Caki2 (cell line): ENCODE results near the gene ECHDC3. TPM values are rescaled to one million over a fixed set of nuclear protein-coding genes. Genes with fewer than 3 reads are reported as not detected.
A peak's percentile ranks its signal among the peaks of the same experiment; 100 is the strongest.
"Not testable (repeated sequence)": the region's sequence is repeated elsewhere in the genome, so short reads cannot be mapped to it uniquely, and the experiment has no call there.

ENCODE experiments used
- DNase-seq: peaks from one replicate; pipeline ENCODE4 v3.0.0-alpha.2; 2015; ENCODE audit warnings: low read depth
- in situ Hi-C: cut with HindIII; loops from 2 replicates; pipeline ENCODE4 v1.10.0; 2016; ENCODE audit warnings: low sequenced_read_pairs, low pct_unique_long_range_greater_than_20kb, mixed read lengths
- total RNA-seq: library from RNA; depleted of rRNA; stranded (reverse); fragments of >200 nt; shearing (Covaris generic); gene quantifications from 2 replicates; pipeline ENCODE4 v1.2.3, GENCODE V29; 2014; ENCODE audit warnings: low replicate concordance

Gene ECHDC3
- total RNA-seq, 1 experiment from 2014 or later = 36.8 TPM

DNA sequence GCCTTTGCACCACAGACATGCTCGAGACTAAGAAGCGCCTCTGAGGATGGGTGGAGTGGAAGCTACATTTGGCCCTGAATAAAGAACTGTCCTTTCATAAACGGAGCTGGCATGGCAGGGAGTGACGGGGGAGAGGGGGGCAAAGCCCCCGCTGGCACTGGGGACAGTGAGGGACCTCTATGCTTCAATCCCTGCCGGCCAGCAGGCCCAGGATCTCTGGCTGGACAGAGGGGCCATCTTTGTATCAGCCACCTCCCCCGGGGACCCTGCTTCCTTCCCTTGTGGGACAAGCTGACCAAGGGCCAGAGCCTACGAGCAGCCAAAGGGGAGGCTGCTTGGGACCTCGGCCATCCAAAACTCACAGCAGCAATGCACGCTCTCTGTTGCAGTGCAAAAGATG is 28.2 kb upstream of the ECHDC3 start:
- no peak for DNase-seq
- in situ Hi-C loops = no loop called here

DNA sequence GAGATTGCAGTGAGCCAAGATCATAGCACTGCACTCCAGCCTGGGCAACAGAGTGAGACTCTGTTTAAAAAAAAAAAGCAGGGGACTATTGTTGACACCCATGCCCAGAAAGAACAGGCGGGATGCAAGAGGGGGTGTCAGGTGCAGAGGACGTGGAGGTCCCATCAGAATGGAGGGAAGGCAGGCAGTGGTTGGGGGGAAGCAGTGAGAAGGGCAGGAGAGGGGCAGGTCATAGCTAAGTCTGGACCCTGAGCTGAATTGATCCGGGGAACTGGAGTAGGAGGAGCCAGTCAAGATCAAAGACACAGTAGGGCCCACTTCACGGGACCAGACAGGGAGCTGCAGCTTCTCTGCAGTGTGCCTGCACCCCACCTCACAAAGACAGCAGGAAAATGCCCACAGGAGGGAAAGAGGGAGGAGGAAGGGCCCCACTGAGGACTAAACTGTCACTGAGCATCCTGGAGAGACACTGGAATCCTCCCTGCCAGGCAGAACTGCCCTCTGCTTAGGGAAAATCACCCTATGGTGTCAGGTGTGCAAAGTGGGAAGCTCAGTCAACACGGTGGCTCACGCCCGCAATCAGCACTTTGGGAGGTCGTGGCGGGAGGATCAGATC is 27.3 kb upstream of the ECHDC3 start:
- in situ Hi-C loops = no loop called here
- DNase-seq = no peak

DNA sequence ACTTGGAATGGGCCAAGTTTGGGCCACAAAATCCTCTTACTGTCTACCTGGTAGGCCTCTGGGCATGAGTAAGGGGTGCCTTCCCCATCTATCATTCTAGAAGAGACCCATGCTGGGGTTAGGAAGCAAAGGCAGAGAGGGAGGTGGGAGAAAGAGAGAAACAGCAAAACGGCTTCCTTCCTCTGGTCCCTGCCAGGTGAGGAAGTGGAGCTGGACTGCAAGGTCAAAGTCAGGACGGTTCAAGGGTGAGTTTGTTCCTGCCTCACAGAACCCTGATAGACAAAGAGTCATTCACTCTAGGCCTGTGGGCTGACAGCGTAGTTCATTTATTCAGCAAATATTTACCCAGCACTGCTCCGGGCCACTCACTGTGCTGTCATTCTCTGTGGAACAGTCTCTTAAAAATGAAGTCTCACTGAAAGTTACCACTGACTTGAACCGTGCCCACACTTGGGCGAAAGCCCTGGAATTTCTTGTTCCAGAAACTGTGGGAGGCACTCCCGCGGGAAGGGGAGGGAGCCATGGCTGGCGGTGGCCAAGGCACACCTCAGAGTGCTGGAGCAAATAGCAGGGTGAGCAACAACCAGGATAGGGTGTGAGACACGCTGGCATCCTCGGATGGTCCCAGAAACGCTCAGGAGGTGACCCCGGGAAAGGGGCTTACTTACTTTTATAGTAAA is 26.2 kb upstream of the ECHDC3 start:
- no peak for DNase-seq
- in situ Hi-C loops = no loop called here

DNA sequence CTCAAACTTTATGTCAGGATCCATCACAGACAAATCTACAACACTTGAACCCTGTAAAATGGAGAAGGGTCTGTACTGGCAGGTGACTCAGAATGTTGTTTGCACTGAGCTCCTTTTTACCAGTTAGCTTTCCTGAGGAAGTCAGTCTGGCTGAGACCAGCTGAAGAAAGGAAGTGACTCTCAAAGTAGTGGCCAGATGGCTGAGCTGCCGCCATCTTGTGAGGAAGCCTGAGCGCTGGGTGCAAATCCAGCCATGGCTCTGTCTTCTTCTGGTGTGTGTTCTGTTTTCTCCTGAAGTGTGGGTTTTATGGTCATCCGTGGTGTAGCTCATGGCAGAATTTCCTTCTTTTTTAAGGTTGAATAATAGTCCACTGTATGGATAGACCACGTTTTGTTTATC is 25.5 kb upstream of the ECHDC3 start:
- DNase-seq = no peak
- in situ Hi-C loops = no loop called here

DNA sequence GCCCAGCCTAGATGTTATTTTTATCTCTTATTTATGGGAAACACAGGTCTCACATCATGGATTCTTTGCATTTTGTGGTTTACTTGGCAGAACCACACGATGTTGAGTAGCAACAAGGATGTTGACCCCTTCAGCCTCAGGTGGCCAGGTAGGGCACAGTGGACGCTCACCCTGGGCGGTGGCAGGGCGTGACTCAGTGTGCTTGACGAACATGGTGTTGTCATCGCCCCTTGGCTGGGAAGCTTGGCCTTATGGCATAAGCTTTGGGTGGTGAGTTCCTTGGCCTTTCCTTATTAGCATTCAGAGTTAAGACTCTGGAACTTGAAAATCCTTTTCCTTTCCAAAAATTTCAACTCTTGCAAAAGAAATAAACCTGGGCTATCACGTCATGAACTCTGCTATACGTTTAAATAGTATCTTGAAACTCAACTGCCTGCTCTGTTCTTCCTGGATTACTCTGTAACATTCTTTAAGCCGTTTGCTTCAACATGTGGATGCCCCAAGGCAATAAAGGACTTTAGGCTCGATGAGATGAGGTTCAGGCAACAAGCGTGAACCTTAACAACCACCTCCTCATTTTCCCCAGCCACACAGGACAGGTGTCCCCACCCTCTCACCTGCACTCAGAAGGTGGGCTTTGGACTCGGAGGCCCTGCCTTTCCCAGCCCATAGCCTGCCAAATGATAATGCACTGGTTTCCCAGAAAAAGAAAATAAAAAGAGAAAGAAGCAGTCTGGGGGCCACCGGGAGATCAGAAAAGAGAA is 22.5 kb upstream of the ECHDC3 start:
- DNase-seq = no peak
- in situ Hi-C loops = no loop called here

DNA sequence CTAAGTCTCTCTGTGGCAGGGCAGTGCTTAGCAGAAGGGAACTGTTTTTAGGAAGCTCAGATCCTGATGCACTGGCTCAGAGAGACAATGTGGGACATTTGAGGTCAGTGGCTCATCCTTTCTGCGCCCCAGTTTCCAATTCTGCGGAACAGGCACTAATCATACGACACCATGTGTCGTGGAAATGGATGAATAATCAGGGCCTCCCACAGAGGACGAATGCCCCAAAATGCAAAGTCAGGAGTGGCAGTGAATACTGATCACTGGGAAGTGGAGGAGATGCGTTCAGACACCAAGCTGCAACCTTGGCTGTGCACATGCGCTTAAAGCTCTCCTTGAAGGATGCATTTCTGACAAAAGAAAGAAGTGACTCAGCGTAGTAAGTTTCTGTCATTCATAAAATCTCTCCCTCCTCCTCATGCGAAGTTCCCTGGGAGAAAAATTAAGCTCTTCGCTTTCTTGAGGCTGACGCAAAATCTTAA is 21.9 kb upstream of the ECHDC3 start:
- in situ Hi-C loops = no loop called here

DNA sequence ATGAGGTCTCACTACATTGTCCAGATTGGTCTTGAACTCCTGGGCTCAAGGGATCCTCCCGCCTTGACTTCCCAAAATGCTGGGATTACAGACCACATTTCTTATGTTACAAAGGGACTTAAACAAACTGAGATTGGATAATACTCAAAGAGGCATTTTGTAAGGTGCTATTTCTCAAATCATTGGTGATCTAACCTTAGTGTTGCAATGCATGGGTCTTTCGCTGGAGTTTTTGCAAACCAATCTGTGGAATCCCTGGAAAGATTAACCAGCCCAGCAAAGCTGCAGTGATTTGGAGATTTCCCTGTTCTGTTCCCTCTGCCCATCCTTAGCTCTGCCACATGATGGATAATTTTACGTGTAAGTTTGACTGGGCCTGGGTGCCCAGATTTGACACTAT is 20.4 kb upstream of the ECHDC3 start:
- no peak for DNase-seq
- in situ Hi-C loops = no loop called here

More for the DNA sequence above, 21.9 kb upstream of the ECHDC3 start:
- DNase-seq = no peak

DNA sequence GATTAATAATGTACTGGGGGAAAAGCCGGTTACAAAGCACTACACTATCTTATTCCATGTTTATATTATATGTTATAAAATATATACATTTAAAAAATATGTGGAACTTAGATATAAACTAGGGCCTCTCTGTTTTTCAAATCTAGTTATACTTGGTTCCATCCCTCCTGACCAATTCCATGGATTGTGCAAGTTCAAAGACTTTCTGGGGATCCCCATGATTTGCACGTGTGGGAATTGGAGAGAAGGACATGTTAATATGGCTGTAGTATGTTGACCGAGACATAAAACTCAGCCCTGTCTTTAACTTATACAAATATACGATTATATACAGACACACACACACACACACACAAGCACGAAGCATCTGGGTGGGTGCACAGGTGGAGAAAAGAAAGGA is 18.8 kb upstream of the ECHDC3 start:
- in situ Hi-C loops = no loop called here
- no peak for DNase-seq

DNA sequence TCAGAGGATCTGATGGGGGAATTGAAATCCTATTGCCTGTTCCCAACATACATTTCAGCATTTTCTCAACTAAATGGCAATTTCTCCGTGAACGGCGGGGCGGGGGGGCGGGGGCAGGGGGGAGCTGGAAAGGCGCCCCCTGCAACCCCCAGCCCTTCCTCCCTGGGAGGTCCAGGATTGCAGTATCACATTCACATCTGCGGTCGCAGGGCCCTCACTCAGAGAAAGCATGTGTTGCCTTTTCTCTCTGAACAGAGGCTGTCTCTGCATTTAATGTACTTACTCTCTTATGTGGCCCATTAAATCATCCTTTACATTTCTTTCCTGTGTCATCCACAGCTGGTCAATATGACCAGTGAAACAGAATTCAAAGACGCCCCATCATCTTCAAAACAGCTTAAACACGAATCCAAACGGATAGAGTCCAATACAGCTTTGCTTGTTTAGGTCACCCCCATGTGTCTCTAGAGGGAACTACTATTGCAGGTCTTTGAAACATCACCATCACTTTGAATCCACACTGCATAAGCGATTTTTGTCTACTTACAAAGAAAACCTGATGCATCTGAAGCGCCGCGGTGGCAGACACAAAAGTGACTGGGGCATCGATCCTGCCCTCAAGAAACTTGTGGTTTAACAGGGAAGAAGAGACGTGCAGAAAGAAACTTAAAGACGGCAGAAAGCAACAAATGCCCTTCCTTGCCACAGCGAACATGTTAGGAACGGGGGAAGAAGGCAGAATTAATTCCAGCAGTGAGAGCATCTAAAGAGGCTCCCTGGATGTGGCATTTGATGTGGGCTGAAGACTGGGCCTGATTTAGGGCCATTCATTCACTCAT is 17.0 kb upstream of the ECHDC3 start:
- in situ Hi-C loops = no loop called here
- DNase-seq = peak; percentile 41

DNA sequence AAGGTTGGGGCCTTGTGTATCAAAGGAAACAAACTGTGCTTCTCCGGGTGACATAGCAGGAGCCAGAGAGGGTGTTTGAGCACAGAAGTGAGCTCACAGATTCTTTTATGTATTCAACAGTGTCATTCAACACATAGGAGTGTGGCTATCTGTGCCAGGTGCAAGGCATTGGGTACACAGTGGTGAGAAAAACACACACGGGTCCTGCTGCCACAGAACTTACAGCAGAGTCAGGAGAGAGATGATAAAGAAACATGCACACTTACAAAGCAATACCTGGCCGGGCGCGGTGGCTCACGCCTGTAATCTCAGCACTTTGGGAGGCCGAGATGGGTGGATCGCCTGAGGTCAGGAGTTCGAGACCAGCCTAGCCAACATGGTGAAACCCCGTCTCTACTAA is 16.3 kb upstream of the ECHDC3 start:
- in situ Hi-C loops = no loop called here
- DNase-seq = no peak

DNA sequence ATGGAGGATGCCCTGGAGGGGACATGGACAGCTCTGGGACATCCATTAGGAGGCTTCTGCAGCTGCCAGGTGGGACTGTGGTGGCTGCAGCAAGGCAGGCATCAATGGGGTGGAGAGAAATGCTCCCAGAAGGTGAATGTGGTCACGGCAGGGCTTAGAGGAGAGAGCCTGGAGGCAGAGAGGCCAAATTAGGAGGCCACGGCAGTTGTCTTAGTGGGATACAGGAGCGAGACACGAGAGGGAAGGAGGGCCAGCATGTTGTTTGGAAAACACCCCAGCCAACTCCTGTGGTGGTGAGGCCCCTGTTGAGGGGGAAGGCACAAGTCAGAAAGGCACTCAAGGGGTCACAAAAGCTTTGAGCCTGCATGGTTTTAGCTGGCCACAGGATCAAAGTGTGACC is 14.6 kb upstream of the ECHDC3 start:
- in situ Hi-C loops = no loop called here
- DNase-seq = no peak

DNA sequence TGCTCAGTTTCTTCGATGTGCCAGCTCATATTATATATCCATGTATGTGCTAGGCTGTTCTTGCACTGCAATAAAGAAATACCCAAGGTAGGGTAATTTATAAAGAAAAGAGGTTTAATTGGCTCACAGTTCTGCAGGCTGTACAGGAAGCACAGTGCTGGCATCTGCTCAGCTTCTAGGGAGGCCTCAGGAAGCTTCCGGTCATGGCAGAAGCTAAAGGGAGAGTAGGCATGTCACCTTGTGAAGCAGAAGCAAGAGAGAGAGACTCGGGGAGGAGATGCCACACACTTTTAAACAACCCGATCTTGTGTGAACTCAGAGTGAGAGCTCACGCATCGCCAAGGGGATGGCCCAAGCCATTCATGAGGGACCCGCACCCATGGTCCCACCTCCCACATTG is 13.8 kb upstream of the ECHDC3 start:
- DNase-seq = no peak
- in situ Hi-C loops = no loop called here

DNA sequence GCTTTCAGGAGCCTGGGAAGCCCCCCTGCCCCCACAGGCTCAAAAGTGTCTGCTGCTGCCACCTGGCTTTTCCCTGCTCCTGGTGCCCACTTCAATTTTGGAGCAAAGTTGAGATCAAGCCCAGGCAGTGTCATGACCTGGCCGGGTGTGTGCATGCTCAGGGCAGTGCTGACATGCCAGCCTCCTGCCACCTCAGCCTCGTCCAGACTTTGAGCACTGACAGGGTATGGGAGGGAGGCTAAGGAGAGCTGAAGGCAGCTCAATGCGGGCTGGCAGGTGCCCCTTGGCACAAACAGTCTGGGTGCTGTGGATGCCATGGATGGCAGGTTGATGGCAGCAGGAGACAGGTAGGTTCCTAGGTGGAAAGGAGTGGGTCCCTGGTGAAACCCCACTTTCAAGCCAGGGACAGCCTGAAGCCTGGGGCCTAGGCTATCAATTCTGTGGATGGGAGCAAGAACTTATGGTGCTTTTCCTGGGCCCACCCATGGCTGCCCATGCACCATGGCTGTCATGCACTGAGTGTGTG is 12.3 kb upstream of the ECHDC3 start:
- in situ Hi-C loops = no loop called here
- no peak for DNase-seq

DNA sequence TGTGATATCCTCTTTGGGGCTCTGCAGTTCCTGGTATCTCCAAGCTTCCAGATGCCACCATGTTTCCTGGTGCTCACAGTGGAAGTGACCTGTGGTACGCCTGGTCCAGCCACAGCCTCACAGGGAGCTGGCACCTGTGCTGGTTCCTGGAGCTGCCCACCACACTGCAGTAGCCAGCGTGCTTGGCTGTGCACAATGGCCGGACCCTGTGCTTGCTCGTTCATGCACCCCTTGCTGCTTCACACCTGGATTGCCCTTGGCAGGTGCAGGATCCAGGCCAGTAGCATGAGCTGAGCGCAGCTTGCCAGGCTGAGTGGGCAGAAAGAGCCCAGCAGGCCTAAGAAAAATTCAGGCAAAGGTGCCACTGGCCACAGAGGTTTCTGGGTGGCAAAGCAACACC is 11.4 kb upstream of the ECHDC3 start:
- no peak for DNase-seq
- in situ Hi-C loops = no loop called here

DNA sequence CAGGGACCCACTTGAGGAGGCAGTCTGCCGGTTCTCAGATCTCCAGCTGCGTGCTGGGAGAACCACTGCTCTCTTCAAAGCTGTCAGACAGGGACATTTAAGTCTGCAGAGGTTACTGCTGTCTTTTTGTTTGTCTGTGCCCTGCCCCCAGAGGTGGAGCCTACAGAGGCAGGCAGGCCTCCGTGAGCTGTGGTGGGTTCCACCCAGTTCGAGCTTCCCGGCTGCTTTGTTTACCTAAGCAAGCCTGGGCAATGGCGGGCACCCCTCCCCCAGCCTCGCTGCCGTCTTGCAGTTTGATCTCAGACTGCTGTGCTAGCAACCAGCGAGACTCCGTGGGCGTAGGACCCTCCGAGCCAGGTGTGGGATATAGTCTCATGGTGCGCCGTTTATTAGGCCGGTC is 5.4 kb upstream of the ECHDC3 start:
- DNase-seq, in situ Hi-C loops: not testable (repeated sequence)

DNA sequence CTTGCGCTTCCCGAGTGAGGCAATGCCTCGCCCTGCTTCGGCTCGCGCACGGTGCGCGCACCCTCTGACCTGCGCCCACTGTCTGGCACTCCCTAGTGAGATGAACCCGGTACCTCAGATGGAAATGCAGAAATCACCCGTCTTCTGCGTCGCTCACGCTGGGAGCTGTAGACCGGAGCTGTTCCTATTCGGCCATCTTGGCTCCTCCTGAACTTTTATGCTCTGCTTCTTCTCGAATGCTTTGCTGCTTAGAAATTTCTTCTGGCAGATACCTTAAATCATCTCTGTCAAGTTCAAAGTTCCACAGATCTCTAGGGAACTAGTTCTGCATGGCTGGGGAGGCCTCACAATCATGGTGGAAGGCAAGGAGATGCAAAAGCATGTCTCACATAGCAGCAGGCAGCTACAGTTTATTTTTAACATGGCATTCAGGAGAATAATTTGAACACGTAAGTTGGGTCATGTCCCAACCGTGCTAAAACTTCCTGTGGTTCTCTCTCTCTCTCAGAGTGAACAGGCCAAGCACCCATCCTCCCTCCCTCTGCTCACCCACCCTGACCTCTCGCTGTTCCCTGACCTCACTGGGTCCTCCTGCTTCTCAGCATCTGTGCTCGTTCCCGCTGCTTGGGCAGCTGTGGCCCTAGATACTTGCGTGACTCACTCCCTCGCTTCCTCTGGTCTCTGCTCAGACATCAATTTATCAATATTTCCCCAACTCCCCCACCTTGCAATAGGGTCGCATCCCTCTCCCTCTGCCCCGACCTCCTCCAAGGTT is 4.7 kb upstream of the ECHDC3 start:
- DNase-seq, in situ Hi-C loops: not testable (repeated sequence)

DNA sequence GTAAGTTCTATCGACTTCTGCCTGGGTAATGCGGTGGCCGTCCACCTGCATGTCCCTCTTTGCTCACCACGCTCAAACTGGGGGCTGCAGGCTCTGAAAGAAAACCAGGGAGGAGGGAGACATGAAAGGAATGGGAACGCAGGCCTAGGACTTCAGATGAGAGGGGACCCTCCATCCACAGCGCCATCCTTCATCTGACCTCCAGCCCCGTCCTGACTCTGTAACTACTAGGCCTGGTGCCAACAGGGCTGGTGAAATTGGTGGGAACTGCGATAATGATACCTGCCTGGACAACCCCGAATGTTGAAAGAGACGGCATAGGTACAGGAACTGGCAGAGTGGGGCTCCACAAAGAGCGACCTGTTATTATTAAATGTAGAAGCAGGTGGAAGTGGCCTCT is 1.3 kb upstream of the ECHDC3 start:
- DNase-seq = no peak
- in situ Hi-C loops = no loop called here

DNA sequence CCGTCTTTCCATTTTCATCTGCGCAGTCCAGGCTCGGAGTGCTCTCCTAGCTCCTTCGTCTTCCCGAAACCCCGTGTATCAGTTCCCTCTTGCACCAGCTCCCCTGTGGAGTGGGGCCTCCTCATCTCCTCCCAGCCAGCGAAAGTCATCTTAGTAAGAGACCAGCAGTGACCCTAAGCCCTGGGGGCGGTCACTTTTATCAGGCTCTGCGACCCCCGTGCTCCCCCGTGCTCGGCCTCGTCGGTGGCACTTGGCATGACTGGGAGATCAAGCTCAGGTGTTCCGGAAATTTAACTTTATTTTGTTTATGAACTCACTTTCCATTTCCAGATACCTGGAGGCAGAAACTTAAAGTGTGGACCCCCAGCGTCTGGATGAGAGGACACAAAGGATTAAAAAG is 574 bp upstream of the ECHDC3 start:
- no peak for DNase-seq
- in situ Hi-C loops = no loop called here
